Activated CD4-positive, alpha-beta T cell treated with anti-CD3 and anti-CD28 coated beads for 1 hour (primary cell): Measurements from ENCODE around the gene MAPK13.
A peak's percentile ranks its signal among the peaks of the same experiment; 100 is the strongest.
"Not testable (repeated sequence)": the region's sequence is repeated elsewhere in the genome, so short reads cannot be mapped to it uniquely, and the experiment has no call there.

Experiments
- DNase-seq: peaks from one replicate; pipeline ENCODE4 v3.0.0-alpha.2; 2020

MAPK13 gene

DNA sequence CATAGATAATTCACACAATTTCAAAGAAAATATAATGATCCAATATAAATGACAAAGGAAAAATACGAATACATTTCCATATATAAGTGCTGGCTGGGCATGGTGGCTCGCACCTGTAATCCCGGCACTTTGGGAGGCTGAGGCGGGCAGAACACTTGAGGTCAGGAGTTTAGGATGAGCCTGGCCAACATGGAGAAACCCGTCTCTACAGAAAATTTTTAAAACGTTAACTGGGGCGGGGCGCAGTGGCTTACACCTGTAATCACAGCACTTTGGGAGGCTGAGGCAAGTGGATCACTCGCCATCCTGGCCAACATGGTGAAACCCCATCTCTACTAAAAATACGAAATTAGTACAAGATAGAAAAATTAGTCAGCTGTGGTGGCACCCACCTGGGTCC lies 14.9 kb upstream of the MAPK13 start:
- DNase-seq = no peak

- DNase-seq = no peak
Measured at GRCh38 chr6:36116066-36116864, 14.0 kb upstream of the MAPK13 start.

DNA sequence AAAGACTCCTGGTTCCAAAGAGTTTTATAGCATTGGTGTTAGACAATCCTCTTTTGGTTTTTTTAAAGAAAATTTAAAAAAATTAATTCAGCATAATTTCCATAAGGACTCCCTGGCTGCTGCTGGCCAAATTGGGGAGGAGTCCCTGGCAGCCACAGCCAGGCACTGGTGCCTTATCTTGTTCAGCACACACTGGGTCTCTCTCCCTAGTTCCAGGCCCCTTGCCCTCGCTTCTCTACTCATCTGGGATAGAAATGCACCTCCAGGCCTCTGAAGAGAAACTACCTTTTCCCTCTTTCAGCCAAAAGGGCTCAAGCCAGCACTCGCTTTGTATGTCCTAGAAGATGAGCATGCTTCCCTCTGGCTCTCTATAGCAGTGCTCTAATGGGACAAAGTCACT lies 13.4 kb upstream of the MAPK13 start:
- no peak for DNase-seq

GRCh38 chr6:36117658-36118549 lies 12.4 kb upstream of the MAPK13 start:
- DNase-seq = no peak

GRCh38 chr6:36118550-36119107 lies 11.7 kb upstream of the MAPK13 start:
- peak; percentile 52 for DNase-seq

DNA sequence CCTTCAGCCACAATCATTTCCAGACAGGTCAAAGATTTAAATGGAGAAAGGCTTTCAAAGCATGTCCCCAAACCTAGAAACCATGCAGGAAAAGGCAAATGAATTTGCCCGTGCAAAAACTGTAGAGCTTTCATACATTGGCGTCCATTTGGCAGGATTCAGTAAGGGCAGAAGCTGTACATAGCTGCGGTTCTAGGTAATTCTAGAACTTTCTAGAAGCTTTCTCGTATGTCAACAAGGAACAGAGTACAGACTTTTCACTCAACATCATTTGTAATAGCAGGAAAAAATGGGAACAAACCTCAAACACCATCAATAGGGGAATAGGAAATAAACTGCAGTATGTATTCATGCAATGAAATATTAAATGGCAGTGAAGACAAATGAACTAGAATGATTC lies 11.1 kb upstream of the MAPK13 start:
- no peak for DNase-seq

- no peak for DNase-seq
Measured at GRCh38 chr6:36120018-36120417, 10.3 kb upstream of the MAPK13 start.

DNA sequence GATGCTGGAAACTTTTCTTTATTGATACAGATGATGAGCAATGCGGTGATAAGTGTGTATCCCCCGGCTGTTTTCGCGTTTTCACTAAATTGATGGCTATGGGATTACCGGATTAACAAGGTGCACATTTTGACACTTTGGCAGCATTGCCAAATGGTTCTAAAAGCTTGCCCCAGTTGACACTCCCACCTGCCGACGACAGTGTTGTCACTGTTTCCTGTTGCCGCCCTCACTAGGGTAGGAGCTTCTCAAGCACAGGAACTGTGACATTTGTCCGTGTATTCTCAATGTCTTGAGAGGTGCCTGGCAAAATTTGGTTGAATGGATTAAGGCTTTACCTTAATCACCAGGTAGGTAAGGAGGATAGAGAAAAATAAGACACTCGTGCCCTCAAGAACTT lies 9.8 kb upstream of the MAPK13 start:
- DNase-seq = peak; percentile 64

GRCh38 chr6:36120979-36121786 lies 9.1 kb upstream of the MAPK13 start:
- DNase-seq = peak; percentile 31

DNA sequence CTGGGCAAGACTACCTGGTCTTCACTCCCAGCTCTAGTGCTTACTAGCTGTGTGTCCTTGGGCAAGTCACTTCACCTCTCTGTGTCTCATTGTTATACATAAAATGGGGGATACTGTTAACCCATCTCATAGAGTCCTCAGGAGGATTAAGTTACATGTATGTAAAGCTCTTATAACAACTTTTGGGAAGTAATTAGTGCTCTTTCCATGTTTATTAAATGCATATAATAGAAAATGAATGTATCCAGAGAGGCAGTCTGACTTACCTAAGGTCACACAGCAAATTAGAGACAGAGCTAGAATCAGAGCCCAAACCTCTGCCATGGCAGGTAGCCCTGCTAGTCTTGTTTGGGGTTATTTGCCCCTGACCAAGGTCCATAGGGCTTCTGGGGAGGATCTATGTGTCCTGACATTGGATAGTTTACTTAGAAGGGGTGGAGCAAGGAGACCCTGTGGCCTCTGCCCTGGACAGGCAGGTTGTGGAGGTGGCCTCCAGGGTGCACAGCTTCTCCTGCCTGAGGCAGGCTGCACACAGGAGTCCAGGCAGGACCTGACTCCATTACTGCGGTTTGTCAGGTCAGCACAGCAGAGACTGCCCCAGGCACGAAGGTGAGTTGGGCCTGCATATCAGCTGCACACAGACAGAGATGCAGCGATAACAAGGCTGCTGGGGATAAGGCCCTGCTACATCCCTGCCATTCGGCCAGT lies 8.4 kb upstream of the MAPK13 start:
- no peak for DNase-seq

DNA sequence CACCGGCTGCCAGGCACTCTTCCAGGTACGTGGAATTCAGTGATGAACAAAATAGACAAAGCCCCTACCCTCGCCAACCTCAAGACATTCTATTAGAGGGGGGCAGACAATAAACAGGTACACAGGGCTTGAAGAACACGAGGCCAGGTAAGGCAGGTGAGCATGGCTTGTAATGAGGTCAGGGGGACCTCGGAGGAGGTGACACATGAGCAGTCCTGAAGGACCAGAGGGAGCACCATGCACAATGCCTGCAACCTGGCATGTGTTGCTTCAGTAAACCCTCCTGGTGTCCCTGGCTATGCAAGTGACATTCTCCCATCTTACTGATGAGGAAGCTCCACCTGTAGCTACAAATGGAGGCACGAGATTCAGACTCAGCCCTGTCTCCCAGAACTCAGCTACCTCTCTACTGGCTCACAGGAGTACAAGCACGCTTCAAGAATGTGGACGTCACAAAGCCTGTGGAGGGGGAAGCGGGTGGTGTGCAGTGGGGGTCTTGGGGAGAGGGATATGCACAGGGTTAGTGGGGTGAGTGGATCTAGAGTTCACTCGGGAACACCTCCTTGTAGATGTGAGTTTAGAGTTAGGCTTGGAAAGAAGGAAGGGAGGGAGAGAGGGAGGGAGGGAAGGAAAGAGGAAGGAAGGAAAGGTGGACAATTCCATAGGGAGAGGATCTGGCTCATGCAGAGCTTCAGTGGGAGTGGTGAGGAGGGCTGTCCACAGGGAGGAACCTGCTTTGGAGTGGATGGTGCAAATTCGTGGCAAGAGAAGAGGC lies 7.6 kb upstream of the MAPK13 start:
- DNase-seq = no peak

DNA sequence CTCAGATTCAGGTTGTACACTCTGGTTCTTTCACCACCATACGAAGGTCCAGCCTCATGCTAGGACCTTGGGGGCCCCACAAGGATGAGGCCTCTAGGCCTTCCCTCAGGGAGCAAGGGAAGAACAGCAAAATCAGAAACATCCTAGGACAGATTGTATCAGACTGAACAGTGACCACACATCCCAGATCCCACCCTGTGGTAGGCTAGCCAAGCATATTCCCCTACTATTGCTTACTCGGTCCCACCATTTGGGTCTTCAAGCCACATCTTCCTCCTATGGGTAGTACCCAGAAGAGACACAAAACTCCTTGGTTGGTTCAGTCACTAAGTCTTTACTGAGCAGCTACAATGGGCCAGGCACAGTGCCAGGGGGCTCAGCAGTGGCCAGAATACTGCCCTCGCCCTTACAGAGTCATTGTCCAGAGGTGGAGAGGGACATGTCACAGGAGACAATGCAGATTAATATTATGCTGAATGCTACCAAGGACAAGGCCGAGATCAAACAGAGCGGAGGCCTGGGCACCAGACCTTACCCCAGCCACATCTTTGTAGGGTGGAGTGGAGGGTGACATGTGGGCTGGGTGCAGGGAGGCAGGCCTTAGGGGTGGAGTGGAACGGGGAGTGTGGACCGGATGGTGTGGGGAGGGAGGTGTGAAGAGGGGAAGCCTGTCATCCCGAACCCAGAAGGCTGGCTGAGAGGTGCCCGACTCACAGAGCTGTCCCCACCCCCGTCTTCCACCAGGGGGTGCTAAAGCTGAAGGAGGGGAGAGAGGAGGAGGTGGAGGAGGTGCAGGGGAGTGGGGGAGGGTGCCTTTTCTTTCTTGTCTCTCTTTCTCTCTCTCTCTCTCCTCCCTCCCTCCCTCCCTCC lies 6.8 kb upstream of the MAPK13 start:
- DNase-seq = peak; percentile 77

- not testable (repeated sequence) for DNase-seq
Measured at GRCh38 chr6:36124346-36124745, 6.0 kb upstream of the MAPK13 start.

DNA sequence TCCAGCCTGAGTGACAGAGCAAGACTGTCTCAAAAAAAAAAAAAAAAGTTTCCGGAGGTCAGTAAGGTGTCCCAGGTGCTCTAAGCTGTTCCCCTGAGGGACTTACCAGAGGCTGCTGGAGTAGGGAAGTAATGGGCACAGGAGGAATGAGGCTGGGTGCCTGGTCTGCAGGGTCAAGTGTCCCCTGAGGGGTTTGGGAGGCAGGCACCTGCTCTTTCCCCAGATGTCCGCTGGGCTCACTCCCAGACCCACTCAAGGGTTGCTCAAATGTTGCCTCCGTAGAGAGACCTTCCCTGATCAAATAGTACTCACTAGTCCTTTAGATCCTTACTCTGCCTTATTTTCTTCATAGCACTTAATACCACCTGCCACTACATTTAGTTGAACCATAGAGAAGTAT lies 5.4 kb upstream of the MAPK13 start:
- no peak for DNase-seq

GRCh38 chr6:36125575-36125974 lies 4.7 kb upstream of the MAPK13 start:
- no peak for DNase-seq

GRCh38 chr6:36126121-36126520 lies 4.2 kb upstream of the MAPK13 start:
- no peak for DNase-seq

DNA sequence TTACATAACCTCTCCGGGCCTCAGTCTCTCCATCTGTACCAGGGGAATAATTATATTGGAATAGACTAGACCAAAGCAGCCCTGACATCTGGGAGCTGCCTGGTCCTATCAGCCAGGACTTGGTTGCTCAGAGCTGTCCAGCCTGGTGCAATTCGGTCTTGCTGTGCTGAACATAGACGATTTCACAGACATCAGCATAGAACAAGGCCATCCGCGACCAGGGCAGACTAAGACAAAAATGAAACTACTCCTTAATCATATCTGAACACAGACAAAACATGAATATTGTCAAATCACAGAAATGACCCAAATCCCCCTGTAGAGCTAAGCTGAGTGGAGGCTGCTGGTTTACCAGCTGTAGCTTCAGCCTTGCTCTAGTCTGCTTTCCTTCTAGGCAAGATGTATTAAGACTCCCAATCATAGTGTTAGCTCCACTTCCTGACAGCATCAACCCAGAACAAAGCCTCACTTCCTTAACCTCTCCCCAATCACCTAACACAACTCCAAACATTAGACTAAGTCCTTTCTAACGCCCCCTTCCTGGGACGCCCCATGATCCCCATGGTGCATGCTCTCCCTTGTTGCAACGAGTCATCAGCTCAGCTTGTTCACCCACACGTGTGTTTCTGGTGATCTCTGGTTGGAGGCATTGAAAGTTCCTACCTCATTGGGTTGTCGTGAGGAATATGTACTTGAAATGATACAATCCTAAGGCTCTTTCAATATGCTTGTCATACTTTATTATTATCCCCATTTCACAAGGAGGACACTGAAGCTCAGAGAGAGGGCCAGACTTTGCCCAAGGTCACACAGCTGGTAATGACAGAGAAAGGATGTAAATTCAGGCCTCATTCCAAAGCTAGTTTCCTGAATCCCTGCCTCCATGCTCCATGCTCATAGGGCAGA lies 3.5 kb upstream of the MAPK13 start:
- no peak for DNase-seq

- DNase-seq = no peak
Measured at GRCh38 chr6:36127462-36128016, 2.8 kb upstream of the MAPK13 start.

GRCh38 chr6:36128073-36128472 lies 2.2 kb upstream of the MAPK13 start:
- DNase-seq = no peak
